CD1c-positive myeloid dendritic cell (primary cell): ENCODE data around the gene FGF2.
"Not testable (repeated sequence)": the region's sequence is repeated elsewhere in the genome, so short reads cannot be mapped to it uniquely, and the experiment has no call there.

Experiments used
- DNase-seq: peaks from one replicate; pipeline ENCODE4 v3.0.0-alpha.2; 2016; ENCODE audit errors: extremely low spot score

Gene FGF2

DNA sequence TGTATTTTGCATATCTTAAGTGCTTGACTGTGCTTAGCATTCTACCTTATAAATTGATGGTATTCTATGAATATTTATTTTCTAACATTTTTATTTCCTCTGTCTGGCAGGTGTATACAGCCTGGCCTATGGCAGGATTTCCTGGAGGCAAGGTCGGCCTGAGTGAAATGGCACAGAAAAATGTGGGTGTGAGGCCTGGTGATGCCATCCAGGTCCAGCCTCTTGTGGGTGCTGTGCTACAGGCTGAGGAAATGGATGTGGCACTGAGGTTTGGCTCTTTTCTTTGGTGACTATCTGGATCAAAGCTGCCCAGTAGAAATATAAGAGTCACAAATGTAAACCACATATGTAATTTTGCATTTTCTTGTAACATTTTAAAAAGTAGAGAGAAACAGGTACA lies 102.3 kb downstream of the FGF2 start:
- no peak for DNase-seq

DNA sequence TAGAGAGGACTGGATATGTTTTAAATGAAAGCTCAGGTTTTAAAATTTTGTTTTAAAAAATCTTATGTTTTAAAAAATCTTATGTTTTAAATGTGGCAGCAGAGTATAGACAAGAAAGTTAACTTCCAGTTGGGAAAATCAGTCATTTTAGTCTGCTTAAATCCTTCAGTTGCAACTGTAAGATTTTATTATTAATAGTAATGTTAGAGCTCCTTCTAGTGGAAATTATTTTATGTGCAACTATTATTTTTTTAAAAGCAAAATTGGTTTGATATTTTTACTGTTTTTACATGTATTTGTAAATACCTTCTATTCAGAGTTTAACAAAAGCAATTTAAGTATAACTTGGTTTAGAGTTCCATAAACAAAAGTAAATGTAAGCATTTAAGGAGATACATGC lies 104.2 kb downstream of the FGF2 start:
- DNase-seq = peak; percentile 51

DNA sequence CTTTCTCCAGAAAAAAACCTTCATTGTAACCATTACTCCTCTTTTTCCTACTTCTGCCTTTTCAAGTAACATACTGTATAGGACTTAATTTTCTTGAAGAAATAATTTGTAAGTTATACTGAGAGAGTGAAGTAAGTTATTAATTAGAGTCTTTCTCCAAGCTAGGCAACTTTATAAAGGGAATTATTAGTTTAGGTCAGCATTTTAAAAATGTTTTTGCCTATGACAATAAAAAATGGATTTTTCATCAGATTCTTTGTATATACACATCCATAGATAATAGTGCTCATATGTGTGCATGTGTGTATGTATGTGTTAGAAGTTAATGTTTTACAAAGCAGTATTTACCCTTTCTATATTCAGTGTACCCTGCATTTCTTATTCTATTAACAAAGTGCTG lies 106.1 kb downstream of the FGF2 start:
- DNase-seq = no peak

DNA sequence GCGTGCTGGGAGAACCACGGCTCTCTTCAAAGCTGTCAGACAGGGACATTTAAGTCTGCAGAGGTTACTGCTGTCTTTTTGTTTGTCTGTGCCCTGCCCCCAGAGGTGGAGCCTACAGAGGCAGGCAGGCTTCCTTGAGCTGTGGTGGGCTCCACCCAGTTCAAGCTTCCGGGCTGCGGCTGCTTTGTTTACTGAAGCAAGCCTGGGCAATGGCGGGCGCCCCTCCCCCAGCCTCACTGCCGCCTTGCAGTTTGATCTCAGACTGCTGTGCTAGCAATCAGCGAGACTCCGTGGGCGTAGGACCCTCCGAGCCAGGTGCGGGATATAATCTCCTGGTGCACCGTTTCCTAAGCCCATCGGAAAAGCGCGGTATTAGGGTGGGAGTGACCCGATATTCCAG lies 118.5 kb downstream of the FGF2 start:
- not testable (repeated sequence) for DNase-seq

DNA sequence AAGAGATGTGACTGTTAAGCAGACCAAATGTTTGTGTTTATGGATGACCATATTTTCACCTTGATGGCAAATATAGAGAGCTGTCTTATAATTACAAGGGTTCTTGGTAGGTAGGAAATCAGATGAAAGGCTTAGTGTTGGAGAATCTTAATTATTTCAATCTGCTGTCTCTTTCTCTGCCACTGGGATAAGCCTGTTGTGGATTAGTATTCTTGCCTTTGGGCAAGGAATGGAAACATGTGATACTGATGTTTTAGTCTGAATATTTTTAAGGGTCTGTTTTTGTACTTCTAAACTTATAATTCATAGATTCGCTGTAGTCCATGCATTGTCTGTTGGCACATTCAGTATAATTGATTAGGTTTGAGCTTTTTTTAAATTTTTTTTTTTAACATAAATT lies 119.5 kb downstream of the FGF2 start:
- DNase-seq = no peak
